Posterior vena cava (tissue), 2 donors: Measurements from ENCODE around the gene NECTIN2. TPM values are rescaled to one million over a fixed set of nuclear protein-coding genes. Genes with fewer than 3 reads are reported as not detected.
"Not testable (repeated sequence)": the region's sequence is repeated elsewhere in the genome, so short reads cannot be mapped to it uniquely, and the experiment has no call there.

Experiments
- DNase-seq: peaks from one replicate; pipeline ENCODE4 v3.0.0-alpha.2; 2020; ENCODE audit warnings: low spot score
- intact Hi-C, 2 donors: fragments of 100-400 bp; cut with DNase I; formaldehyde crosslinking; loops; one replicate each; pipeline versions ENCODE4 v1.14.1 to v1.14.2; 2022 to 2023
- total RNA-seq, 2 donors: library from RNA; stranded (reverse); fragmentation: NEBNext Ultra II Directional; extraction: Animal tissue kit (Norgen Biotek cat#: 25700); gene quantifications; one replicate each; pipeline ENCODE4 v1.2.1, GENCODE V29; 2021
- donor health status: DM: yes; HTN: yes; CAD: no.
- donor health status: DM: yes; HTN: yes; CAD: no.

NECTIN2 gene
- total RNA-seq, 2 donors from 2014 or later = 48.9 to 59.8 TPM

GRCh38 chr19:44875666-44876451 is 29.8 kb downstream of the NECTIN2 start:
- no peak for DNase-seq
- intact Hi-C loops = no loop called here

- no peak for DNase-seq
- intact Hi-C loops = no loop called here
Observed at GRCh38 chr19:44876930-44877535, 30.9 kb downstream of the NECTIN2 start.

GRCh38 chr19:44878120-44878865 is 32.2 kb downstream of the NECTIN2 start:
- DNase-seq = no peak
- intact Hi-C loops = no loop called here

- no peak for DNase-seq
- intact Hi-C loops = no loop called here
Observed at GRCh38 chr19:44879309-44880065, 33.4 kb downstream of the NECTIN2 start.

- intact Hi-C loops = no loop called here
- no peak for DNase-seq
Observed at GRCh38 chr19:44882063-44882462, 36.0 kb downstream of the NECTIN2 start.

GRCh38 chr19:44882619-44883397 is 36.7 kb downstream of the NECTIN2 start:
- DNase-seq, intact Hi-C loops: not testable (repeated sequence)

GRCh38 chr19:44883922-44884321 is 37.8 kb downstream of the NECTIN2 start:
- no peak for DNase-seq
- intact Hi-C loops = no loop called here

GRCh38 chr19:44884566-44884965 is 38.5 kb downstream of the NECTIN2 start:
- intact Hi-C loops = no loop called here

GRCh38 chr19:44886141-44886540 is 40.0 kb downstream of the NECTIN2 start:
- intact Hi-C loops = no loop called here
- no peak for DNase-seq

More at GRCh38 chr19:44884566-44884965, 38.5 kb downstream of the NECTIN2 start:
- DNase-seq = no peak

GRCh38 chr19:44887648-44888047 is 41.6 kb downstream of the NECTIN2 start:
- DNase-seq = no peak
- intact Hi-C loops = no loop called here

GRCh38 chr19:44888335-44888734 is 42.2 kb downstream of the NECTIN2 start:
- DNase-seq, intact Hi-C loops: not testable (repeated sequence)

- DNase-seq = no peak
- intact Hi-C loops = loop anchor here in 1 of 2 donors (5.0 kb wide), 1 partner anchor 43 kb away; the partner anchor contains the start of gene NECTIN2
Observed at GRCh38 chr19:44889830-44890365, 43.8 kb downstream of the NECTIN2 start.

- intact Hi-C loops = loop anchor here in 1 of 2 donors (5.0 kb wide), 1 partner anchor 43 kb away; the partner anchor contains the start of gene NECTIN2
- no peak for DNase-seq
Observed at GRCh38 chr19:44890366-44891015, 44.4 kb downstream of the NECTIN2 start.

GRCh38 chr19:44891016-44891882 is 45.2 kb downstream of the NECTIN2 start, which contains the start of gene TOMM40:
Gene TOMM40 (plus strand): TSS chr19:44891254. CDS start chr19:44891416, 162 bp downstream.
- intact Hi-C loops = loop anchor here in 1 of 2 donors (5.0 kb wide), 1 partner anchor 44 kb away; the partner anchor contains the start of gene NECTIN2

GRCh38 chr19:44892932-44893331 is 46.8 kb downstream of the NECTIN2 start:
- intact Hi-C loops = loop anchor here in 1 of 2 donors (5.0 kb wide), 1 partner anchor 46 kb away; the partner anchor contains the start of gene NECTIN2
- no peak for DNase-seq

More at GRCh38 chr19:44891016-44891882, 45.2 kb downstream of the NECTIN2 start, which contains the start of gene TOMM40:
- DNase-seq = peak; percentile 100

GRCh38 chr19:44893332-44894051 is 47.4 kb downstream of the NECTIN2 start:
- no peak for DNase-seq
- intact Hi-C loops = loop anchor here in 1 of 2 donors (5.0 kb wide), 1 partner anchor 46 kb away; the partner anchor contains the start of gene NECTIN2
